ENCODE measurements around the gene FAM222B. TPM values are rescaled to one million over a fixed set of nuclear protein-coding genes. Genes with fewer than 3 reads are reported as not detected.

The FAM222B gene
- total and polyA plus RNA-seq, 2 donors (not counting 1 experiment from before 2014, with no cell fraction given) = 10.8 to 23.1 TPM

DNA sequence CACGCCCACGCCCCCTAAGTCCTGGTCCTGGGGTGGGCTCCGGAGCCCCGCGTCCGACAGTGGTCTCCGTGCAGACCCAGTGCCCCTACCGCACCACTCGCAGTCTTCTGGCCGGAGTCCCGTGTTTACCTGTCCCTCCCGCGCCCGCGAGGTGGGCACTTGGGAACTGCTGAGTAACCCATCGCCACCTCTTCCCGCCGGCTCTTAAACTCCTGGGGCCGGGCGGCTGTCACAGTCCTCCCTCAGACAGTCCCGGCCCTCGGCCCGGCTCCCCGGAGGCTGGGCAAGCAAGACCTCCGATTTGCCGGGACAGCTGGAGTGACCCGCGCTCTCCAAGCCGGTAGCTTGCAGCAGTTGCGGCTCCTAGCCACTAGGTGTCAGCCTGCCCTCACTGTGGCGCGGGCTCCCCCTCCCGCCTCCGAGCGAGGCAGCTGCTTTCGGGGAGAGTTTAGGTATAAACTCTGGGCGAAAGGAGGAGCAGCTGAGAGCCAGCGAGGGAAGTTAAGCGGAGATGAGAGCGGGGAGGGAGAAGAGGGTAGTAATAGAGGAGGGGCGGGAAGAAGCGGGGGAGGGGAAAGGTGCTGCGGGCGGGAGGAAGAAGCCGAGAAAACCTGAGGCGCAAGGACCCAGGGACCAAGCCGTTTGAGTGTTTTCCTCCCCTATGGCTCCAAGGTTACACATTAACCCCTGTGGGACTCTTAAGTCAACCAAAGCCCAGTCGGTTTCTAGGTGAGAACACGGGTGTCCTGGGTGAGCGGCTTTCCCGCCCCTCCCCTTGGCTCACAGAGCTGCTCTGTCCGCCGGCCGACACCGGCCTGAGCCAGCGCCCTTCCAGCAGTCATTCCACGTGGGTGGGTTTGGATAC, 115.7 kb downstream of the FAM222B start:
- H2AFZ ChIP-seq (ENCODE audit: insufficient read depth, low read depth, low read length, poor library complexity, severe bottlenecking) = peak overlapping the region; percentile 72
- no peaks in the 10 kb centered on the region for H3K27me3 ChIP-seq (replicated peaks in 1 of 4; ENCODE audit: control extremely low read depth in 1 of 4, control insufficient read depth in 3 of 4, insufficient read depth in 4 of 4, low read length in 3 of 4)
- intact Hi-C loops (cut with micrococcal nuclease) = loop anchor here (1.0 kb wide), 4 partner anchors 23 to 189 kb away; partner anchors contain the start of gene DHRS13
- Mint-ChIP-seq H3K9me3 (ENCODE audit: insufficient read depth) (no peaks in the 10 kb centered on the region), H3K27me3 (no peaks in the 10 kb centered on the region), H3K27ac (peak overlapping the region; percentile 100), H3K4me3 (peak overlapping the region; percentile 98), H3K4me1 (peaks cover 64% of the 10 kb centered on the region)
- under 1% methylated on average over 50 of the region's 57 CpGs for WGBS (ENCODE audit: insufficient coverage)
- H3K4me1 ChIP-seq (ENCODE audit: control insufficient read depth in 2 of 2, insufficient read depth in 2 of 2, low read length in 2 of 2) = peaks cover 34 to 61% of the 10 kb centered on the region in 2 donors
- peak overlapping the region; percentile 90 to 97 for H3K27ac ChIP-seq (ENCODE audit: low read length in 2 of 2)
- CTCF ChIA-PET = interaction anchor here (0.6 to 15.9 kb wide), 52 partner anchors 8 to 422 kb away, joined by 3 to 1020 read pairs (median 4); partner anchors contain the start of genes ALDOC, DHRS13, FAM222B and FLOT2
- no peaks in the 10 kb centered on the region for H3K9me3 ChIP-seq (ENCODE audit: control extremely low read depth in 1 of 3, control insufficient read depth in 2 of 3, insufficient read depth in 1 of 3, low read length in 2 of 3)
- H3K4me2 ChIP-seq (replicated peaks; ENCODE audit: low read depth, low read length, poor library complexity, severe bottlenecking) = peak overlapping the region; percentile 99
- TF ChIP-seq EZH2 (IDR thresholded peaks at IDR 0.05; ENCODE audit: borderline replicate concordance, insufficient read depth, low read depth, low read length, poor library complexity, severe bottlenecking) = no peak
- TF ChIP-seq, protein P1, sequence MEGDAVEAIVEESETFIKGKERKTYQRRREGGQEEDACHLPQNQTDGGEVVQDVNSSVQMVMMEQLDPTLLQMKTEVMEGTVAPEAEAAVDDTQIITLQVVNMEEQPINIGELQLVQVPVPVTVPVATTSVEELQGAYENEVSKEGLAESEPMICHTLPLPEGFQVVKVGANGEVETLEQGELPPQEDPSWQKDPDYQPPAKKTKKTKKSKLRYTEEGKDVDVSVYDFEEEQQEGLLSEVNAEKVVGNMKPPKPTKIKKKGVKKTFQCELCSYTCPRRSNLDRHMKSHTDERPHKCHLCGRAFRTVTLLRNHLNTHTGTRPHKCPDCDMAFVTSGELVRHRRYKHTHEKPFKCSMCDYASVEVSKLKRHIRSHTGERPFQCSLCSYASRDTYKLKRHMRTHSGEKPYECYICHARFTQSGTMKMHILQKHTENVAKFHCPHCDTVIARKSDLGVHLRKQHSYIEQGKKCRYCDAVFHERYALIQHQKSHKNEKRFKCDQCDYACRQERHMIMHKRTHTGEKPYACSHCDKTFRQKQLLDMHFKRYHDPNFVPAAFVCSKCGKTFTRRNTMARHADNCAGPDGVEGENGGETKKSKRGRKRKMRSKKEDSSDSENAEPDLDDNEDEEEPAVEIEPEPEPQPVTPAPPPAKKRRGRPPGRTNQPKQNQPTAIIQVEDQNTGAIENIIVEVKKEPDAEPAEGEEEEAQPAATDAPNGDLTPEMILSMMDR (IDR thresholded peaks at IDR 0.05) = peak; percentile 99
- peak; percentile 93 for DNase-seq
- peaks cover 0 to 28% of the 10 kb centered on the region in 2 experiments for H3K36me3 ChIP-seq (replicated peaks in 1 of 2; ENCODE audit: control extremely low read depth in 1 of 2, control insufficient read depth in 1 of 2, extremely low read depth in 1 of 2, insufficient read depth in 2 of 2, low read length in 1 of 2)
- H3K9ac ChIP-seq (ENCODE audit: low read length) = peak overlapping the region; percentile 81
- H3K79me2 ChIP-seq (ENCODE audit: control insufficient read depth, insufficient read depth, low read length) = peaks cover 18% of the 10 kb centered on the region
- peaks cover 37% of the 10 kb centered on the region for H4K20me1 ChIP-seq (ENCODE audit: control insufficient read depth, insufficient read depth, low read length, poor library complexity, severe bottlenecking)
- peak; percentile 46 for ATAC-seq (ENCODE audit: low read depth)
- peak overlapping the region; percentile 40 to 77 (median 66) for H3K4me3 ChIP-seq (ENCODE audit: control extremely low read depth in 1 of 5, extremely low read depth in 1 of 5, insufficient read depth in 1 of 5, low read depth in 2 of 5, low read length in 4 of 5)
- POLR2A ChIA-PET = interaction anchor here (0.6 to 13.3 kb wide), 19 partner anchors 7 to 391 kb away, joined by 3 to 511 read pairs (median 9); partner anchors contain the start of genes BLTP2, DHRS13, FAM222B and FLOT2
